Choroid plexus epithelial cell (primary cell): ENCODE measurements around the gene TMEM132D.

Source experiments
- DNase-seq: peaks from one replicate; pipeline ENCODE4 v3.0.0-alpha.2; 2010; ENCODE audit warnings: low read depth
- H3K4me3 ChIP-seq: 2 replicates; pipeline ENCODE4 v1.5.1; 2011; ENCODE audit warnings: low read depth, mild to moderate bottlenecking, control low read depth, low read length, moderate library complexity
- TF ChIP-seq, protein P1 (sequence below): conservative IDR thresholded peaks from 2 replicates; pipeline ENCODE4 v1.5.1; 2011; ENCODE audit warnings: low read depth, mild to moderate bottlenecking, control low read depth, inconsistent platforms, low read length, moderate library complexity

The TMEM132D gene

DNA sequence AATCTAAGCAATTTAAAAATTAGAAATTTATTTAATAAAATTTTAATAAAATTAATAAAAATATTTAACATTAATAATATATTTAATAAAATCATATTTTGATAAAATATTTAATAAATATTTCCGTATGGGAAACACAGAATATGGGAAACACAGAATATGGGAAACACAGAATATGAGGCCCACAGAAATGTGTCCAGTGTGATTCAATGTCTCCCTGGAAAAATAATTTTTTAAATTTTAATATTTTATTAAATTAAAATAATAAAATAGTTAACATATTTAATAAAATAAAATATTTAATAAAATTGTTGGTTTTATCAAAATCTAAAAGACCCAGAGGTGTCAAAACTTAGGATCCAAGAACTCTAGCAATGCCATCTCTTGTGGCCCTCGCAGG is 186.4 kb downstream of the TMEM132D start:
- no peak for DNase-seq
- no peak overlapping the region for H3K4me3 ChIP-seq
- TF ChIP-seq, protein P1, sequence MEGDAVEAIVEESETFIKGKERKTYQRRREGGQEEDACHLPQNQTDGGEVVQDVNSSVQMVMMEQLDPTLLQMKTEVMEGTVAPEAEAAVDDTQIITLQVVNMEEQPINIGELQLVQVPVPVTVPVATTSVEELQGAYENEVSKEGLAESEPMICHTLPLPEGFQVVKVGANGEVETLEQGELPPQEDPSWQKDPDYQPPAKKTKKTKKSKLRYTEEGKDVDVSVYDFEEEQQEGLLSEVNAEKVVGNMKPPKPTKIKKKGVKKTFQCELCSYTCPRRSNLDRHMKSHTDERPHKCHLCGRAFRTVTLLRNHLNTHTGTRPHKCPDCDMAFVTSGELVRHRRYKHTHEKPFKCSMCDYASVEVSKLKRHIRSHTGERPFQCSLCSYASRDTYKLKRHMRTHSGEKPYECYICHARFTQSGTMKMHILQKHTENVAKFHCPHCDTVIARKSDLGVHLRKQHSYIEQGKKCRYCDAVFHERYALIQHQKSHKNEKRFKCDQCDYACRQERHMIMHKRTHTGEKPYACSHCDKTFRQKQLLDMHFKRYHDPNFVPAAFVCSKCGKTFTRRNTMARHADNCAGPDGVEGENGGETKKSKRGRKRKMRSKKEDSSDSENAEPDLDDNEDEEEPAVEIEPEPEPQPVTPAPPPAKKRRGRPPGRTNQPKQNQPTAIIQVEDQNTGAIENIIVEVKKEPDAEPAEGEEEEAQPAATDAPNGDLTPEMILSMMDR: no peak

DNA sequence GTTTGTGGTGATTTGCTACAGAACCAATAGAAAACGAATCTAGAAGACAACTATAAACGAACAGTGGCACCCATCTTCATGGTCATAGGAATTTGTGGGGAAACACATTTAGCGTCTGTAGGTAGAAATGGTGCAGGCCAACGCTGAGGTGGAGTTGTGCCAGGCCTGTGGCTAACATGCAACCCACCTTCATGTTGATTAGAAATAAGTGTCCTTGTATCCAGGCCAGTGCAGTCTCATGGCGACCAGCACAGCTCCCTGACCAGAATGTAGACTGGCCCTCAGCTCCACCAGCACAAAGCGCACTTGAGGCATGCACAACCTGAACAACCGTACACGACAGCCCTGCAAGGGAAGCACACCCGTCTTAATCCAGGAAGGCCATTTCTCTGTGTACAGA is 187.0 kb downstream of the TMEM132D start:
- no peak overlapping the region for H3K4me3 ChIP-seq
- TF ChIP-seq, protein P1: no peak
- DNase-seq: no peak

DNA sequence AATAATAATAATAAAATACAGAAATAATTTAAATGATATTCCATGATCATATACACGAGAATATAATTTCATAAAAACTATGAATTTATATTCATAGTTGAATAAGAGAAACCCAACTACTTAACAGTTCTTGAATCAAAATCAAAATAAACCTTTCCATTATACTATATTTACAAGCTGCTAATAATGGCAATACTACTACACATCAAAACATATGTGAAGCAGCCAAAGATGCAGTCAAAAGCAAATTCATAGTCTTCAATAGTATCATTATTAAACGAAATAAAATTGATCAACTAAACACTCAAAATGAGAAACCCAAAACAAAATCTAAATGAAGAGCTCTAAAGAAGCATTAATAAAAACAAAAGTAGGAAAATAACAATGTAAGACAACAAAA is 197.1 kb downstream of the TMEM132D start:
- H3K4me3 ChIP-seq: no peak overlapping the region
- TF ChIP-seq, protein P1: no peak
- no peak for DNase-seq

DNA sequence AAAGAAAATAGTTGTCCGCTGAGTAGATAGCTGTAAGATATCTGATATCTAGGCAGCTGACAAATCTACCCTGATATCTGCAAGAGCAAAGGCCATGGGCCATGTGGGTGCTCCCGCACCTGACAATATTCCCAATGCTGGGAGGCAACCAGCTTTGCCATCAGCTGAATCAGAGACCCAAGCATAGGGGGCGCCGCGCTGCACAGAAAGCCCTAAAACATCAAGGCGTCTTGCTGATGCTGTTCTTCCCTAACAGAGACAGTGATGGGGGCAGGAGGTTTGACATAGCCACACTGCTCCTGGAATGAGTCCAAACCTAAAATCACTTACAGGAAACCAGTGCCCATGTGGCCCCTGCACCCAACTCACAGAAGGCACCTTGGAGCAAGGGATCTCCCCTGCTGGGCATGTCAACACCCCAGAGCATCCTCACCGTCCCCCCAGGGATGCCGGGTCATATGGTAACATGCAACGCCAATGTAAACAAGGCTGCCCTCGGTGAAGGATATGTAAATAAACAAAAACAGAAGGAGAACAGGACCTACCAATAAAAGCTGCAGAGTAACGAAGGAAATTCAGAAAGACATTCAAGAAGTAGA is 199.5 kb downstream of the TMEM132D start:
- H3K4me3 ChIP-seq: no peak overlapping the region
- TF ChIP-seq, protein P1: no peak

DNA sequence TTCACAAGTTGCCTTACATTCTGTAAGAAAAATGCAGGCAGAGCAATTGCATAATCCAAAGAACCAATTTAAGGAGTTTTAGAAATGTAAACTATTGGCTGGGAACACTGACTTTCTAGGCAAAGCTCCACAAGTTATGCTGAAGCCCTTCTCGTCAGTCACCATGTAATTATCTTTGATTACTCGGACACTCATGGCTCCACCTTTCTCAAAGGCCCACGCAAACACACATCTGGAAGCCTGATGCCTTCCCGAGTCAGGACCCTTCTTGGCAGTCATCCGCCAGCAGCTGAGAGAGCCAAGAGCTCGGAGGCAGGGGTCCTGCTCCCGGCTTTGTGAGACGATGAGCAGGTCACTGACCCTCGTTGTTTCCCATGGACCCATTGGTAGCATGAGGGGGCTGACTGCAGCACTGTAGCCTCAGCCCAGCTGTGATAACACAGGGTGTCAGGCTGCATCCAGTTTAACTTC is 202.2 kb downstream of the TMEM132D start:
- peak; percentile 60 for DNase-seq
- TF ChIP-seq, protein P1: no peak

More for the DNA sequence above, 199.5 kb downstream of the TMEM132D start:
- peak; percentile 8 for DNase-seq

DNA sequence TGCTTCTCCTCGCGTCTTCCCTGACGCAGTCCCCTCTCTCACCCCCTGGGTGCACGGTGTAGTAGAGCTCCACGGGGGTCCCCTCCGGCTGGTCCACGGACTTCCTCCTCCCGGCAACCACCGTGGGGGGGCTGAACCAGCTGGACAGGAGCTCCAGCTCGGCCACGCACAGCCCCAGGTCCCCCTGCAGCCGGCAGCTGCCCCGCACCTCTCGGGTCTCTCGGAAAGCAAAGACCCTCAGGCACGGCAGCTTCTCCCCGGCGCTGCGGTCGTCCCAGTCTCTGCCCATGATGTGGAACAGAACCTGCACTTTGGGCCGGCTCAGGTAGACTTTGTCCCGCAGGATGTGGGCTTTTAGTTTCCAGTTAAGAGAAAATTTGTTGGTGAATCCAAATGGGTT is 203.8 kb downstream of the TMEM132D start:
- DNase-seq: no peak
- H3K4me3 ChIP-seq: no peak overlapping the region
- TF ChIP-seq, protein P1: no peak

More for the DNA sequence above, 202.2 kb downstream of the TMEM132D start:
- H3K4me3 ChIP-seq: no peak overlapping the region

DNA sequence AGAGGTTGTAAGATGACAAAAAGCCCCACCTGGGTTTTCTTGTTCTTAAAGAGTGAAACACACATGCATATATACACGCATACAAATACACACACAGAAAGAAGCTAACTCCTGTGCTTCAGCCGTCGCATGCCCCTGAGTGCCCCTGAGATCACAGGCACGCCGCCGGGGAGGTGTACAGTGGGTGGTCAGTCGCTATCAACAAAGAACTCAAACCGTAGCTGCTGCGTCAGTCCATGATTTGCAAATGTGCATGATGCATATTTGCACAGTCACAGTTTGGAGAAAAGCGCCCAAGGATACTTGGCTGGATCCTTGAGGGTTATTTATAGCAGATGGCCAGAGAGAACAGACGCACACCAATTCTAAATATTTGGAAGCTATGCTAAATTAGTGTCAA is 206.9 kb downstream of the TMEM132D start:
- TF ChIP-seq, protein P1: no peak
- DNase-seq: peak; percentile 68
- H3K4me3 ChIP-seq: peak overlapping the region; percentile 27
